Endothelial cell of umbilical vein (primary cell): Measurements from ENCODE around the gene TTC34. TPM values are rescaled to one million over a fixed set of nuclear protein-coding genes. Genes with fewer than 3 reads are reported as not detected.
"Not testable (repeated sequence)": the region's sequence is repeated elsewhere in the genome, so short reads cannot be mapped to it uniquely, and the experiment has no call there.

Source experiments
- BruUV-seq: library from RNA; stranded (reverse); fragments of 400-500 nt; replicated peaks from 2 replicates; lab custom pipeline; 2021; lab: Mats Ljungman, UMichigan
- CTCF ChIA-PET: fragments of 300-600, 350-600 bp; sonication (Branson Sonifier 250); formaldehyde crosslinking; loops from one replicate; lab custom pipeline; 2021; ENCODE audit warnings: antibody characterized with exemption, inconsistent platforms; lab: Charles Lee
- POLR2A ChIA-PET: fragments of 300-600, 350-600 bp; sonication (Branson Sonifier 250); formaldehyde crosslinking; loops from one replicate; lab custom pipeline; 2021; ENCODE audit warnings: antibody characterized with exemption, inconsistent platforms; lab: Charles Lee
- DNase-seq: peaks from one replicate; pipeline ENCODE4 v3.0.0-alpha.2; 2011; ENCODE audit warnings: low read depth, low spot score
- FAIRE-seq: peaks from 2 replicates; lab custom pipeline; 2011; peaks lifted over from hg19 to GRCh38; lab: Jason Lieb, UNC
- H2AFZ ChIP-seq: 2 replicates; pipeline ENCODE4 v1.6.0; 2012; ENCODE audit warnings: low read depth, low read length, control low read depth, inconsistent platforms
- H3K27ac ChIP-seq: 2 replicates; pipeline ENCODE4 v1.5.1; 2011; ENCODE audit warnings: low read depth, mild to moderate bottlenecking, control low read depth, low read length, moderate library complexity; ENCODE audit not compliant: insufficient read depth
- H3K27me3 ChIP-seq, 2 experiments: 2 replicates each; pipeline versions ENCODE4 v1.6.0 to v1.6.1; 2011; ENCODE audit warnings: low read length in 2 of 2, mixed read lengths in 1 of 2; ENCODE audit not compliant: control insufficient read depth in 2 of 2, insufficient read depth in 2 of 2
- H3K36me3 ChIP-seq, 2 experiments: 2 replicates in 1 of 2; 3 replicates in 1 of 2; pipeline ENCODE4 v1.5.1; 2011; ENCODE audit warnings: low read length in 2 of 2, mild to moderate bottlenecking in 1 of 2, moderate library complexity in 1 of 2; ENCODE audit not compliant: control insufficient read depth in 2 of 2, insufficient read depth in 2 of 2; ENCODE audit errors: extremely low read depth in 1 of 2
- H3K4me1 ChIP-seq: 3 replicates; pipeline ENCODE4 v1.5.1; 2011; ENCODE audit warnings: mild to moderate bottlenecking, low read length; ENCODE audit not compliant: control insufficient read depth, insufficient read depth; ENCODE audit errors: extremely low read depth
- H3K4me2 ChIP-seq: 2 replicates; pipeline ENCODE4 v1.6.1; 2011; ENCODE audit warnings: low read length, control low read depth, mixed read lengths; ENCODE audit not compliant: insufficient read depth
- H3K4me3 ChIP-seq, 3 experiments: fragments of 200-600 bp in 1 of 3; sonication (generic), shearing (Covaris generic) in 1 of 3; replicated peaks in 1 of 3; 2 replicates each; pipeline ENCODE4 v1.5.1; 2011 to 2016; ENCODE audit warnings: control low read depth in 3 of 3, low read length in 3 of 3, mild to moderate bottlenecking in 2 of 3, inconsistent platforms in 1 of 3, low read depth in 1 of 3, moderate library complexity in 1 of 3; ENCODE audit not compliant: insufficient read depth in 1 of 3
- H3K79me2 ChIP-seq: 2 replicates; pipeline ENCODE4 v1.6.0; 2012; ENCODE audit warnings: low read length, inconsistent platforms; ENCODE audit not compliant: control insufficient read depth, insufficient read depth
- H3K9ac ChIP-seq: replicated peaks from 2 replicates; pipeline ENCODE3; 2011; ENCODE audit warnings: low read length, control low read depth; ENCODE audit not compliant: insufficient read depth; ENCODE audit errors: extremely low read depth
- H3K9me1 ChIP-seq: replicated peaks from 3 replicates; pipeline ENCODE4 v1.6.0; 2011; ENCODE audit warnings: mild to moderate bottlenecking, low read length; ENCODE audit not compliant: control insufficient read depth, insufficient read depth; ENCODE audit errors: extremely low read depth
- H3K9me3 ChIP-seq: replicated peaks from 2 replicates; pipeline ENCODE4 v1.5.1; 2012; ENCODE audit warnings: low read length, inconsistent platforms; ENCODE audit not compliant: control insufficient read depth, insufficient read depth
- H4K20me1 ChIP-seq: replicated peaks from 2 replicates; pipeline ENCODE3; 2011; ENCODE audit warnings: mild to moderate bottlenecking, low read length; ENCODE audit not compliant: control insufficient read depth, insufficient read depth; ENCODE audit errors: extremely low read depth
- dilution Hi-C: fragments of 300-500 bp; cut with MboI; formaldehyde crosslinking; loops from one replicate; pipeline ENCODE4 v1.15.0; 2019; ENCODE audit warnings: low sequenced_read_pairs; ENCODE audit not compliant: extremely low pct_ligation_motif_present
- intact Hi-C: fragments of 100-400 bp; cut with micrococcal nuclease; formaldehyde crosslinking; loops from one replicate; pipeline ENCODE4 v1.10.0; 2022
- polyA plus RNA-seq, 4 experiments: library from polyadenylated mRNA; depleted of rRNA in 3 of 4; stranded (reverse) in 3 of 4; unstranded in 1 of 4; fragments of >200 nt; gene quantifications; 2 replicates each; pipeline versions ENCODE4 v1.2.1 to v1.2.3, GENCODE V29; 2011 to 2012; ENCODE audit warnings: missing spikeins in 1 of 4
- total RNA-seq: library from RNA; stranded (reverse); gene quantifications from 2 replicates; pipeline ENCODE4 v1.2.3, GENCODE V29; 2021

The TTC34 gene
- total and polyA plus RNA-seq, 2 donors (not counting 3 experiments of a cell fraction or from before 2014, with no cell fraction given): 0.08 to 0.77 TPM

GRCh38 chr1:2759433-2759832 is 42.1 kb downstream of the TTC34 start:
- H3K9me1 ChIP-seq, FAIRE-seq, H3K36me3 ChIP-seq, BruUV-seq, POLR2A ChIA-PET, CTCF ChIA-PET, H2AFZ ChIP-seq, dilution Hi-C loops, intact Hi-C loops, H3K27me3 ChIP-seq, H3K9me3 ChIP-seq, H3K4me1 ChIP-seq, H3K27ac ChIP-seq, H3K9ac ChIP-seq, H3K4me3 ChIP-seq, H3K4me2 ChIP-seq, H3K79me2 ChIP-seq, H4K20me1 ChIP-seq, DNase-seq: not testable (repeated sequence)

- H2AFZ ChIP-seq, H3K79me2 ChIP-seq, BruUV-seq, H3K4me2 ChIP-seq, intact Hi-C loops, H3K36me3 ChIP-seq, POLR2A ChIA-PET, H3K4me3 ChIP-seq, H4K20me1 ChIP-seq, FAIRE-seq, H3K27ac ChIP-seq, H3K4me1 ChIP-seq, H3K27me3 ChIP-seq, H3K9me3 ChIP-seq, H3K9ac ChIP-seq, CTCF ChIA-PET, DNase-seq, H3K9me1 ChIP-seq, dilution Hi-C loops: not testable (repeated sequence)
These were observed 44.0 kb downstream of the TTC34 start for GRCh38 chr1:2757519-2757918.

- POLR2A ChIA-PET, H3K36me3 ChIP-seq, H3K9ac ChIP-seq, H3K9me1 ChIP-seq, BruUV-seq, DNase-seq, intact Hi-C loops, H3K27me3 ChIP-seq, H3K4me3 ChIP-seq, H3K4me1 ChIP-seq, H3K4me2 ChIP-seq, H2AFZ ChIP-seq, CTCF ChIA-PET, H3K9me3 ChIP-seq, H3K79me2 ChIP-seq, H3K27ac ChIP-seq, H4K20me1 ChIP-seq, dilution Hi-C loops, FAIRE-seq: not testable (repeated sequence)
These were observed 46.1 kb downstream of the TTC34 start for GRCh38 chr1:2755426-2755825.

- H3K36me3 ChIP-seq, H4K20me1 ChIP-seq, H3K27ac ChIP-seq, H3K27me3 ChIP-seq, CTCF ChIA-PET, intact Hi-C loops, BruUV-seq, H3K4me2 ChIP-seq, H3K79me2 ChIP-seq, H3K9me3 ChIP-seq, FAIRE-seq, dilution Hi-C loops, POLR2A ChIA-PET, H2AFZ ChIP-seq, H3K4me3 ChIP-seq, H3K4me1 ChIP-seq, H3K9me1 ChIP-seq, DNase-seq, H3K9ac ChIP-seq: not testable (repeated sequence)
These were observed 46.9 kb downstream of the TTC34 start for GRCh38 chr1:2754597-2754996.
